AG08395 (cell line): ENCODE results near the gene RASA3.

Experiments
- DNase-seq: peaks from one replicate; pipeline ENCODE4 v3.0.0; 2012; ENCODE audit warnings: mixed read lengths, low spot score

The RASA3 gene

GRCh38 chr13:113934576-113934975 is 197.8 kb downstream of the RASA3 start:
- no peak for DNase-seq

- no peak for DNase-seq
These were observed 198.5 kb downstream of the RASA3 start for GRCh38 chr13:113933901-113934300.

GRCh38 chr13:113931841-113932459 is 200.5 kb downstream of the RASA3 start:
- no peak for DNase-seq

- no peak for DNase-seq
These were observed 201.5 kb downstream of the RASA3 start for GRCh38 chr13:113930671-113931637.

GRCh38 chr13:113929628-113930615 is 202.5 kb downstream of the RASA3 start:
- no peak for DNase-seq

GRCh38 chr13:113928685-113929627 is 203.5 kb downstream of the RASA3 start:
- DNase-seq, result peak; percentile 89
